Renal cortex interstitium (tissue), 11 donors: Measurements from ENCODE around the gene PAPPA. TPM values are rescaled to one million over a fixed set of nuclear protein-coding genes. Genes with fewer than 3 reads are reported as not detected.
A peak's percentile ranks its signal among the peaks of the same experiment; 100 is the strongest.

Experiments
- DNase-seq, 11 donors: peaks; one replicate each; pipeline ENCODE4 v3.0.0-alpha.2; 2013; ENCODE audit warnings: low read depth in 9 of 11, low spot score in 4 of 11; ENCODE audit errors: extremely low read depth in 1 of 11
- polyA plus RNA-seq, 3 donors: library from polyadenylated mRNA; unstranded; fragments of 120-200 nt; gene quantifications; one replicate each; pipeline ENCODE4 v1.2.1, GENCODE V29; 2013; ENCODE audit not compliant: insufficient read length in 3 of 3

The PAPPA gene
- polyA plus RNA-seq, 3 donors = 2.9 to 14.8 (median 6.5) TPM

- peak in 2 of 11 donors; percentile 59 for DNase-seq
Measured at GRCh38 chr9:116417464-116417863, 263.9 kb downstream of the PAPPA start.

- peak in 1 of 11 donors; percentile 34 for DNase-seq
Measured at GRCh38 chr9:116419181-116419580, 265.6 kb downstream of the PAPPA start.

- DNase-seq = no peak
Measured at GRCh38 chr9:116420993-116421538, 267.5 kb downstream of the PAPPA start.

- no peak for DNase-seq
Measured at GRCh38 chr9:116422119-116422979, 268.8 kb downstream of the PAPPA start.

GRCh38 chr9:116423149-116423548, 269.6 kb downstream of the PAPPA start:
- DNase-seq = no peak

GRCh38 chr9:116425244-116425643, 271.7 kb downstream of the PAPPA start:
- no peak for DNase-seq

- no peak for DNase-seq
Measured at GRCh38 chr9:116430849-116431248, 277.3 kb downstream of the PAPPA start.

GRCh38 chr9:116432051-116432450, 278.5 kb downstream of the PAPPA start:
- no peak for DNase-seq

GRCh38 chr9:116434314-116434713, 280.7 kb downstream of the PAPPA start:
- DNase-seq = no peak

- DNase-seq = no peak
Measured at GRCh38 chr9:116435706-116436105, 282.1 kb downstream of the PAPPA start.

- DNase-seq = no peak
Measured at GRCh38 chr9:116436121-116436520, 282.5 kb downstream of the PAPPA start.

- DNase-seq = no peak
Measured at GRCh38 chr9:116437411-116438370, 284.1 kb downstream of the PAPPA start.

GRCh38 chr9:116442528-116442927, 288.9 kb downstream of the PAPPA start:
- no peak for DNase-seq

GRCh38 chr9:116447934-116448333, 294.3 kb downstream of the PAPPA start:
- peak in 10 of 11 donors; percentile 37 to 83 (median 68) for DNase-seq

GRCh38 chr9:116448431-116448830, 294.8 kb downstream of the PAPPA start:
- DNase-seq = no peak

- no peak for DNase-seq
Measured at GRCh38 chr9:116449949-116450348, 296.4 kb downstream of the PAPPA start.

- no peak for DNase-seq
Measured at GRCh38 chr9:116450378-116451139, 297.0 kb downstream of the PAPPA start.

- no peak for DNase-seq
Measured at GRCh38 chr9:116451500-116452115, 298.0 kb downstream of the PAPPA start.
